Chondrocyte (in vitro differentiated cells): ENCODE results near the gene ANKRD52. TPM values are rescaled to one million over a fixed set of nuclear protein-coding genes. Genes with fewer than 3 reads are reported as not detected.

Experiments used
- DNase-seq: peaks from one replicate; pipeline ENCODE4 v3.0.0; 2021; ENCODE audit warnings: mixed read lengths, low spot score
- H3K27ac Mint-ChIP-seq: one replicate; pipeline ENCODE4 v1.8.0; 2021; ENCODE audit warnings: mild to moderate bottlenecking, moderate library complexity, mixed read lengths; ENCODE audit not compliant: unreplicated experiment
- H3K27me3 Mint-ChIP-seq: 2 replicates; pipeline ENCODE4 v1.8.0; 2021; ENCODE audit warnings: low read depth, mixed read lengths
- H3K36me3 Mint-ChIP-seq: 2 replicates; pipeline ENCODE4 v1.8.0; 2021; ENCODE audit warnings: low read depth, mixed read lengths
- H3K4me1 Mint-ChIP-seq: 2 replicates; pipeline ENCODE4 v1.8.0; 2021; ENCODE audit warnings: low read depth, mild to moderate bottlenecking, mixed read lengths
- H3K4me3 Mint-ChIP-seq: one replicate; pipeline ENCODE4 v1.8.0; 2021; ENCODE audit warnings: mild to moderate bottlenecking, moderate library complexity, mixed read lengths; ENCODE audit not compliant: unreplicated experiment
- H3K9me3 Mint-ChIP-seq: 2 replicates; pipeline ENCODE4 v1.8.0; 2021; ENCODE audit warnings: low read depth, mixed read lengths
- CTCF ChIP-seq: fragments of 200-600 bp; sonication (generic); IDR thresholded peaks from 2 replicates; pipeline ENCODE4 v1.5.0; 2021; ENCODE audit warnings: antibody characterized with exemption, mild to moderate bottlenecking, moderate library complexity
- total RNA-seq: library from RNA; stranded (reverse); gene quantifications from 3 replicates; pipeline ENCODE4 v1.2.1, GENCODE V29; 2021

Gene ANKRD52
- total RNA-seq, 1 donor from 2014 or later: 106 TPM

- Mint-ChIP-seq H3K4me1 (peaks cover 30% of the 10 kb centered on the region), H3K36me3 (peaks cover 30% of the 10 kb centered on the region), H3K4me3 (peak overlapping the region; percentile 92), H3K9me3 (no peaks in the 10 kb centered on the region), H3K27me3 (no peaks in the 10 kb centered on the region), H3K27ac (peak overlapping the region; percentile 82)
- peak; percentile 36 for DNase-seq
- TF ChIP-seq CTCF: no peak
Measured at GRCh38 chr12:56257071-56257470, 1.1 kb downstream of the ANKRD52 start.

GRCh38 chr12:56256326-56256960, 1.7 kb downstream of the ANKRD52 start:
- DNase-seq: peak; percentile 54
- peak; percentile 30 for TF ChIP-seq CTCF
- peak overlapping the region; percentile 82 for H3K27ac Mint-ChIP-seq
- no peaks in the 10 kb centered on the region for H3K9me3 Mint-ChIP-seq
- peaks cover 23% of the 10 kb centered on the region for H3K4me1 Mint-ChIP-seq
- no peaks in the 10 kb centered on the region for H3K27me3 Mint-ChIP-seq
- peaks cover 36% of the 10 kb centered on the region for H3K36me3 Mint-ChIP-seq
- peak overlapping the region; percentile 92 for H3K4me3 Mint-ChIP-seq

- H3K4me3 Mint-ChIP-seq: peak overlapping the region; percentile 28
- H3K36me3 Mint-ChIP-seq: peaks cover 36% of the 10 kb centered on the region
- H3K4me1 Mint-ChIP-seq: peaks cover 22% of the 10 kb centered on the region
- no peaks in the 10 kb centered on the region for H3K27me3 Mint-ChIP-seq
- no peak for DNase-seq
- TF ChIP-seq CTCF: no peak
- H3K9me3 Mint-ChIP-seq: no peaks in the 10 kb centered on the region
- H3K27ac Mint-ChIP-seq: peak overlapping the region; percentile 28
Measured at GRCh38 chr12:56255671-56256070, 2.5 kb downstream of the ANKRD52 start.

GRCh38 chr12:56253091-56253490, 5.1 kb downstream of the ANKRD52 start:
- Mint-ChIP-seq H3K27me3 (no peaks in the 10 kb centered on the region), H3K9me3 (no peaks in the 10 kb centered on the region), H3K4me3 (no peak overlapping the region), H3K27ac (no peak overlapping the region), H3K36me3 (peaks cover 41% of the 10 kb centered on the region), H3K4me1 (peaks cover 15% of the 10 kb centered on the region)
- TF ChIP-seq CTCF: no peak
- DNase-seq: no peak

- no peak overlapping the region for H3K4me3 Mint-ChIP-seq
- no peak overlapping the region for H3K27ac Mint-ChIP-seq
- H3K4me1 Mint-ChIP-seq: peaks cover 15% of the 10 kb centered on the region
- peaks cover 42% of the 10 kb centered on the region for H3K36me3 Mint-ChIP-seq
- H3K27me3 Mint-ChIP-seq: no peaks in the 10 kb centered on the region
- H3K9me3 Mint-ChIP-seq: no peaks in the 10 kb centered on the region
- DNase-seq: no peak
- TF ChIP-seq CTCF: no peak
Measured at GRCh38 chr12:56252649-56253048, 5.5 kb downstream of the ANKRD52 start.
